Parathyroid adenoma (tissue), 2 donors: ENCODE data around the gene MCU.

Experiments used
- H2AFZ ChIP-seq: fragments of 300-600 bp; sonication (generic); one replicate; pipeline ENCODE4 v1.7.0; 2017; ENCODE audit warnings: antibody characterized with exemption, mild to moderate bottlenecking
- H3K27ac ChIP-seq: fragments of 300-600 bp; sonication (generic); one replicate; pipeline ENCODE4 v1.7.0; 2017
- H3K27me3 ChIP-seq: fragments of 300-600 bp; sonication (generic); one replicate; pipeline ENCODE4 v1.7.0; 2017; ENCODE audit warnings: low read length; ENCODE audit not compliant: control insufficient read depth, insufficient read depth
- H3K36me3 ChIP-seq: fragments of 300-600 bp; sonication (generic); one replicate; pipeline ENCODE4 v1.7.0; 2017; ENCODE audit warnings: low read length; ENCODE audit not compliant: control insufficient read depth, insufficient read depth
- H3K4me1 ChIP-seq: fragments of 300-600 bp; sonication (generic); one replicate; pipeline ENCODE4 v1.7.0; 2017; ENCODE audit warnings: control low read depth
- H3K4me2 ChIP-seq: fragments of 300-600 bp; sonication (generic); one replicate; pipeline ENCODE4 v1.7.0; 2017; ENCODE audit warnings: low read length
- H3K4me3 ChIP-seq: fragments of 300-600 bp; sonication (generic); one replicate; pipeline ENCODE4 v1.7.0; 2017; ENCODE audit warnings: low read depth, low read length
- H3K79me2 ChIP-seq: fragments of 300-600 bp; sonication (generic); one replicate; pipeline ENCODE4 v1.7.0; 2017; ENCODE audit warnings: control low read depth
- H3K9ac ChIP-seq: fragments of 300-600 bp; sonication (generic); one replicate; pipeline ENCODE4 v1.7.0; 2017; ENCODE audit warnings: mild to moderate bottlenecking
- H3K9me3 ChIP-seq: fragments of 300-600 bp; sonication (generic); one replicate; pipeline ENCODE4 v1.7.0; 2017; ENCODE audit warnings: low read length; ENCODE audit not compliant: control insufficient read depth
- TF ChIP-seq, protein P1 (sequence below): fragments of 300-600 bp; sonication (generic); IDR thresholded peaks from one replicate; pipeline ENCODE4 v1.7.0; 2017; ENCODE audit warnings: antibody characterized with exemption, mild to moderate bottlenecking
- donor health status: primary hyperparathyroidism.

MCU gene

DNA sequence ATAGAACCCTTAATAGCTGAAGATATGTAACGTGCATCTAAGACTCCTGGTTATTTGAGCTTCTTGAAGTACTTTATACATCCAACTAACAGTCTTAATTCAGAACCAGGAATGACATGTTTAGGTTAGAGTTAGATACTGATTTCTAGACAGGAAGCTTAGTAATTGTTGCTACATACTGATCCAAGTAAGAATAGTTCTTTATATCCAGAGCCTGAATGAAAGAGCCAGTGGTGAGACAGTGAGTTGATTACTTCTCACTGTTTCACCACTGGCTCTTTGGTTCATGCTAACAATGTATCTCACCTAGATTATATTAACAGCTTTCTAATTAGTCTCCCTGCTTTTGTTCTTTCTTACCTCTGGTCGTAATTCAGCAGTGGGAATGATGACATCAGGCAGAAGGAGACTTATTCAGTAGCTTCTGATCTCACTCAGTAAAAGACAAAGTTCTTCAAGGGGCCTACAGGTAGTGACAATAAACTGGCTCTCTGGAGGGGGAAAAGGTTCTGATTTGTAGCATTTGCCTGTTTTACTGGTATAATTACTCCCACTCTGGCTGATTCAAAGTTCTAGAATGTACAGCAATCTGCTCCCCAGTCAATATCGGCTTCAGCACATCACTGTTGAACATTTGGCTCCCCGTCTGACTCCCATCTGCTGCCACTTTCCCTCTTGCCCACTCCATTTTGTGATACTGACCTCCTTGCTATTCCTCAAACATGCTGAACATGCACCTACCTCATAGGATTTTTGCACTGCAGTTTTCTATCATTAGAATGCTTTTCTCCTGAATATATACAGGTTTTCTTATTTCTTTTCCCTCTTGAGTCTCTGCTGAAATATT is 29.1 kb downstream of the MCU start:
- Histone ChIP-seq H3K9me3 (no peaks in the 10 kb centered on the region), H3K79me2 (no peaks in the 10 kb centered on the region), H3K4me1 (no peaks in the 10 kb centered on the region), H3K4me3 (no peak overlapping the region), H2AFZ (no peak overlapping the region), H3K27me3 (no peaks in the 10 kb centered on the region), H3K9ac (no peak overlapping the region), H3K4me2 (no peak overlapping the region), H3K36me3 (no peaks in the 10 kb centered on the region), H3K27ac (no peak overlapping the region)
- TF ChIP-seq, protein P1, sequence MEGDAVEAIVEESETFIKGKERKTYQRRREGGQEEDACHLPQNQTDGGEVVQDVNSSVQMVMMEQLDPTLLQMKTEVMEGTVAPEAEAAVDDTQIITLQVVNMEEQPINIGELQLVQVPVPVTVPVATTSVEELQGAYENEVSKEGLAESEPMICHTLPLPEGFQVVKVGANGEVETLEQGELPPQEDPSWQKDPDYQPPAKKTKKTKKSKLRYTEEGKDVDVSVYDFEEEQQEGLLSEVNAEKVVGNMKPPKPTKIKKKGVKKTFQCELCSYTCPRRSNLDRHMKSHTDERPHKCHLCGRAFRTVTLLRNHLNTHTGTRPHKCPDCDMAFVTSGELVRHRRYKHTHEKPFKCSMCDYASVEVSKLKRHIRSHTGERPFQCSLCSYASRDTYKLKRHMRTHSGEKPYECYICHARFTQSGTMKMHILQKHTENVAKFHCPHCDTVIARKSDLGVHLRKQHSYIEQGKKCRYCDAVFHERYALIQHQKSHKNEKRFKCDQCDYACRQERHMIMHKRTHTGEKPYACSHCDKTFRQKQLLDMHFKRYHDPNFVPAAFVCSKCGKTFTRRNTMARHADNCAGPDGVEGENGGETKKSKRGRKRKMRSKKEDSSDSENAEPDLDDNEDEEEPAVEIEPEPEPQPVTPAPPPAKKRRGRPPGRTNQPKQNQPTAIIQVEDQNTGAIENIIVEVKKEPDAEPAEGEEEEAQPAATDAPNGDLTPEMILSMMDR = no peak

DNA sequence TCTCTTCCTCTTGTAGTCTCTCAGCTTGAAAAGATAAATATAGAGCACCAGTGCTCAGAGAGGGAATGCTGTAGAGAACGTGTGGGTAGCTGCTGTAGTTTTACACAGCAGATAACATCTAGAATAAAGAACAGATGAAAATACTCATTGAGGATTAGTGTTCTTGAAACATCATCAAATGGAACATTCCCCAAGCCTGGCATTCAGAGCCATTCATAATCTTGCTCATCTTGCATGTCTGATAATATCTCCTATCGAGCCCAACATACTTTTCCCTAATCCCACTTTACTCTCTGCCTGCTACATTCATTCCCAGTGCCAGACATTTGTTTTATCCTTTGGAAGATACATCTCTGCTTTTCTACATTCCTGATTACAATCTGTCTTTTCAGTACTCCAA is 35.2 kb downstream of the MCU start:
- Histone ChIP-seq H3K4me2 (no peak overlapping the region), H3K79me2 (peaks cover 2% of the 10 kb centered on the region), H3K4me1 (no peaks in the 10 kb centered on the region), H3K27me3 (no peaks in the 10 kb centered on the region), H2AFZ (no peak overlapping the region), H3K9me3 (no peaks in the 10 kb centered on the region), H3K27ac (no peak overlapping the region), H3K9ac (no peak overlapping the region), H3K36me3 (no peaks in the 10 kb centered on the region), H3K4me3 (no peak overlapping the region)
- TF ChIP-seq, protein P1 = no peak

DNA sequence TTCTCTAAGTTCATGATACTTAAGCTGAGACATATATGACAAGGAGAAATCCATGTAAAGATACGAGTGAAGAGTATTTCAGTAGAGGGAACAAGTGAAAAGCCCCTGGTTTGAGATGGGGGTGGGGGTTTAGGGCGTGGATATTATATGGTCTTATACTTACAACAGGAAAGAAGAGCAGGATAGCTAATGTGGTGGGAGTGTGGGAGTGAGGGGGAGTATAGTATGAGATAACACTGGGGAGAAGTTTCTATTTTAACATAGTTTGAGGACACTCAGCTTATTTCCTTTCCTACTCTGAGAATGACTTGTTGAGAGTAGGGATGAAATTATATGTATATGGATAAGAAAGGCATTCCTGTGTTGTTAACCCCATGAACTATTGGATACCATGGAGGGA is 36.5 kb downstream of the MCU start:
- Histone ChIP-seq H3K27ac (no peak overlapping the region), H3K4me3 (no peak overlapping the region), H3K9me3 (no peaks in the 10 kb centered on the region), H2AFZ (no peak overlapping the region), H3K36me3 (no peaks in the 10 kb centered on the region), H3K9ac (no peak overlapping the region), H3K4me2 (no peak overlapping the region), H3K27me3 (no peaks in the 10 kb centered on the region), H3K79me2 (peaks cover 2% of the 10 kb centered on the region), H3K4me1 (no peaks in the 10 kb centered on the region)
- TF ChIP-seq, protein P1 = no peak

DNA sequence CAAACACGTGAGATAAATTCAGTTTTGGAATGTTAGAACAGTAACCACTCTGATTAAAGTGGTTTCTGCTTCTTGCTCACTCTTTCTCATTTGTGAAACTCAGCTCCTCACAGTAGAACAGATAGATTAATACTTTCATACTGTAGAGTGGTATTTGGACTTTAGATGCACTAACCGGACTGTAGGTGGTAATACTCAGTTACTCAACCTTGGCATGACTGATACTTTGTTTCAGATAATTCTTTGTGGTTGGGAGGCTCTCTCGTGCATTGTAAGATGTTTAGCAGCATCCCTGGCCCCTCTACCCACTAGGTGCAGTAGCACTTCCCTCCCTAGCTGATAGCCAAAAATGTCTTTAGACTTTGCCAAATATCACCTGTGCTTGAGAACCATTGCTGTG is 37.6 kb downstream of the MCU start:
- no peak overlapping the region for H3K27ac ChIP-seq
- TF ChIP-seq, protein P1 = no peak
- H3K9ac ChIP-seq = no peak overlapping the region
- H3K4me3 ChIP-seq = no peak overlapping the region
- no peak overlapping the region for H2AFZ ChIP-seq
- no peaks in the 10 kb centered on the region for H3K4me1 ChIP-seq
- no peaks in the 10 kb centered on the region for H3K27me3 ChIP-seq
- no peaks in the 10 kb centered on the region for H3K9me3 ChIP-seq
- H3K4me2 ChIP-seq = no peak overlapping the region
- peaks cover 2% of the 10 kb centered on the region for H3K79me2 ChIP-seq
- no peaks in the 10 kb centered on the region for H3K36me3 ChIP-seq

DNA sequence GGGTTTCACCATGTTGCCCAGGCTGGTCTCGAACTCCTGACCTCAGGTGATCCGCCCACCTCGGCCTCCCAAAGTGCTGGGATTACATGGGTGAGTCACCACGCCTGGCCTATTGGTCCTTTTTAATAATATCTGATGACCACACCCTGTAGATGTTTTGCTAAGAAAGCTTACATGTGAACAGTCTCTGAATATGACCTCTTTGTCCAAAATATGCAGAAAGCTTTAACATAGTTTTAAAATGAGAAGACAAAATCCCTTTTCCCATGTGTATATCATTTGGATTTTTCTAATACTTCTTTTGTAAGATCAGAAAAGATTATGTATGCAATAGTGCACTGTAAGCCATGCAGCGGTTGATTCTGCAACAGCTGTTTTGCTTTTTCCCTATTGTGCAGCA is 38.5 kb downstream of the MCU start:
- no peaks in the 10 kb centered on the region for H3K27me3 ChIP-seq
- no peaks in the 10 kb centered on the region for H3K4me1 ChIP-seq
- no peak overlapping the region for H3K4me3 ChIP-seq
- no peak overlapping the region for H3K4me2 ChIP-seq
- H3K79me2 ChIP-seq = peaks cover 2% of the 10 kb centered on the region
- H3K27ac ChIP-seq = no peak overlapping the region
- TF ChIP-seq, protein P1 = no peak
- H2AFZ ChIP-seq = no peak overlapping the region
- H3K36me3 ChIP-seq = no peaks in the 10 kb centered on the region
- no peak overlapping the region for H3K9ac ChIP-seq
- H3K9me3 ChIP-seq = no peaks in the 10 kb centered on the region
